GM18519 (cell line): Measurements from ENCODE around the gene CRBN.

Experiments
- ATAC-seq: cut with Tn5 transposase; IDR thresholded peaks from one replicate; pipeline ENCODE4 v1.9.1; 2021; ENCODE audit warnings: mild to moderate bottlenecking, moderate library complexity; ENCODE audit not compliant: unreplicated experiment, low FRiP score

CRBN gene

GRCh38 chr3:3117651-3118050 is 61.8 kb downstream of the CRBN start:
- no peak for ATAC-seq

GRCh38 chr3:3113042-3113709 is 66.3 kb downstream of the CRBN start:
- ATAC-seq = no peak

- no peak for ATAC-seq
Observed at GRCh38 chr3:3110749-3111361, 68.6 kb downstream of the CRBN start.

- ATAC-seq = peak; percentile 65
Observed at GRCh38 chr3:3110299-3110630, 69.2 kb downstream of the CRBN start, which contains the start of gene IL5RA. IL5RA (minus strand) TSS chr3:3110374; CDS start chr3:3104984, 5,390 bp downstream.

GRCh38 chr3:3109407-3110298 is 69.8 kb downstream of the CRBN start:
- ATAC-seq = peak; percentile 70

- peak; percentile 33 for ATAC-seq
Observed at GRCh38 chr3:3107858-3108257, 71.6 kb downstream of the CRBN start.

GRCh38 chr3:3107181-3107580 is 72.3 kb downstream of the CRBN start:
- no peak for ATAC-seq

GRCh38 chr3:3105815-3106214 is 73.7 kb downstream of the CRBN start:
- no peak for ATAC-seq

- ATAC-seq = no peak
Observed at GRCh38 chr3:3105246-3105645, 74.2 kb downstream of the CRBN start.

- no peak for ATAC-seq
Observed at GRCh38 chr3:3102751-3103150, 76.7 kb downstream of the CRBN start.

- ATAC-seq = peak; percentile 71
Observed at GRCh38 chr3:3101660-3102458, 77.6 kb downstream of the CRBN start.
